Neutrophil (primary cell): ENCODE data around the gene DCLK1.

Experiments used
- H3K27ac ChIP-seq: fragments of 200-600 bp; sonication (generic); 2 replicates; pipeline ENCODE4 v1.5.1; 2016; ENCODE audit warnings: mild to moderate bottlenecking, moderate library complexity
- H3K27me3 ChIP-seq: fragments of 200-600 bp; sonication (generic); 2 replicates; pipeline ENCODE4 v1.6.0; 2016; ENCODE audit warnings: mild to moderate bottlenecking
- H3K36me3 ChIP-seq: fragments of 200-600 bp; sonication (generic); 2 replicates; pipeline ENCODE4 v1.5.1; 2017
- H3K4me1 ChIP-seq, 2 experiments: fragments of 200-600 bp in 1 of 2; sonication (generic) in 1 of 2; 1 replicate in 1 of 2; 2 replicates in 1 of 2; pipeline versions ENCODE4 v1.5.1 to v1.6.1; 2013 to 2016; ENCODE audit warnings: low read depth in 1 of 2, low read length in 1 of 2, mild to moderate bottlenecking in 1 of 2, moderate library complexity in 1 of 2; ENCODE audit not compliant: control insufficient read depth in 1 of 2, insufficient read depth in 1 of 2
- H3K4me3 ChIP-seq, 2 experiments: fragments of 200-600 bp in 1 of 2; sonication (generic) in 1 of 2; 1 replicate in 1 of 2; 2 replicates in 1 of 2; pipeline ENCODE4 v1.5.1; 2013 to 2016; ENCODE audit warnings: low read depth in 1 of 2, low read length in 1 of 2, mild to moderate bottlenecking in 1 of 2, moderate library complexity in 1 of 2
- H3K9me3 ChIP-seq: fragments of 200-600 bp; sonication (generic); 2 replicates; pipeline ENCODE4 v1.5.1; 2016
- TF ChIP-seq, protein P1 (sequence below): fragments of 200-600 bp; sonication (generic); IDR thresholded peaks from 2 replicates; pipeline ENCODE4 v1.5.1; 2016; ENCODE audit warnings: antibody characterized with exemption

The DCLK1 gene

DNA sequence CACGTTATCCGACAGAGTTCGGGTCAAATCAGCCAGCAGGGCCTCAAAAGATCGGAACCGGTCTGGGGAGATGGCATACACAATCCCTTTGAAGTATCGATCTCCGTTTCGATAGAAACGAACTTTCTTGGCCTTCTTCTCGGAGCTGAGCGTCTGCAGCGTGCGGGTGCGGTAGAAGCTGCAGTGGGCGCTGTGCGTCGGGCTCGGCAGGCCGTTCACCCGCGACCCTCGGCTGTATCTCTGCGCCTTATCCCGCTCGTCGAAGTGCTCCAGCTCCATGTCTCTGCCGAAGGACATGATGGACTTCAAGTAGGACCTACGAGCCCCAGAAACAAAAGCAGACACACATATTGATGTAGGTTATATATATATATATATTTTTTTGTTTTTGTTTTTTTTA is 5.3 kb downstream of the DCLK1 start:
- H3K27me3 ChIP-seq: peaks cover 30% of the 10 kb centered on the region
- TF ChIP-seq, protein P1, sequence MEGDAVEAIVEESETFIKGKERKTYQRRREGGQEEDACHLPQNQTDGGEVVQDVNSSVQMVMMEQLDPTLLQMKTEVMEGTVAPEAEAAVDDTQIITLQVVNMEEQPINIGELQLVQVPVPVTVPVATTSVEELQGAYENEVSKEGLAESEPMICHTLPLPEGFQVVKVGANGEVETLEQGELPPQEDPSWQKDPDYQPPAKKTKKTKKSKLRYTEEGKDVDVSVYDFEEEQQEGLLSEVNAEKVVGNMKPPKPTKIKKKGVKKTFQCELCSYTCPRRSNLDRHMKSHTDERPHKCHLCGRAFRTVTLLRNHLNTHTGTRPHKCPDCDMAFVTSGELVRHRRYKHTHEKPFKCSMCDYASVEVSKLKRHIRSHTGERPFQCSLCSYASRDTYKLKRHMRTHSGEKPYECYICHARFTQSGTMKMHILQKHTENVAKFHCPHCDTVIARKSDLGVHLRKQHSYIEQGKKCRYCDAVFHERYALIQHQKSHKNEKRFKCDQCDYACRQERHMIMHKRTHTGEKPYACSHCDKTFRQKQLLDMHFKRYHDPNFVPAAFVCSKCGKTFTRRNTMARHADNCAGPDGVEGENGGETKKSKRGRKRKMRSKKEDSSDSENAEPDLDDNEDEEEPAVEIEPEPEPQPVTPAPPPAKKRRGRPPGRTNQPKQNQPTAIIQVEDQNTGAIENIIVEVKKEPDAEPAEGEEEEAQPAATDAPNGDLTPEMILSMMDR: no peak
- H3K27ac ChIP-seq: no peak overlapping the region
- no peaks in the 10 kb centered on the region for H3K36me3 ChIP-seq
- H3K4me1 ChIP-seq: no peaks in the 10 kb centered on the region
- no peaks in the 10 kb centered on the region for H3K9me3 ChIP-seq
- no peak overlapping the region for H3K4me3 ChIP-seq

DNA sequence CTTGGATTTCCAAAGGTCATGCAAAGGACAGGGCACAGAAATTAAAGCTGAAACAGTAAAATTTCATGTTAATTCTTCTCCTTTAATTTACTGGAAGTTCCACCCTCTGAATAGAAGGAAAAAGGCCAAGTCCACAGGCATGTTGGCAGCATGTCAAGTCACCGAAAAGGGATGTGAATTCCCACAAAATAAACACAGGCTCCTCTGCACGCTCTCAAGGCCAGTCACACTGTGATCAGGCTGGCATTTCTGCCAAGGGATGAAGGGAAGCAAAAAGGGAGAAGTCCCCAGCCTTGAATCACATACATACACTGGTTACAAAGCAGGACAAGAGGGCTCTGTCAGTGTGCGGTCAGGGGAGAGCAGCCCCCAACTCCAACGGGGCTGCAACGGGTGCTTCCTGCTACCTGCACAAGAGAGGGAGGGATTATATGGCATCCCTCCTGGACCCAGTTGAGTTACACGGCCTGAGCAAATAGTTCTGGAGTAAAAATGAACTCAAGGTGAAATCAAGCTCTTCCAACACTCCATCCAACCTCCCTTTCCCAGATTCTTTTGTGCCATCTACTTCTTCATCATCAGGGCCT is 6.9 kb downstream of the DCLK1 start:
- Histone ChIP-seq H3K27ac (no peak overlapping the region), H3K4me1 (no peaks in the 10 kb centered on the region), H3K36me3 (no peaks in the 10 kb centered on the region), H3K9me3 (no peaks in the 10 kb centered on the region), H3K4me3 (no peak overlapping the region), H3K27me3 (peaks cover 14% of the 10 kb centered on the region)
- TF ChIP-seq, protein P1: no peak

DNA sequence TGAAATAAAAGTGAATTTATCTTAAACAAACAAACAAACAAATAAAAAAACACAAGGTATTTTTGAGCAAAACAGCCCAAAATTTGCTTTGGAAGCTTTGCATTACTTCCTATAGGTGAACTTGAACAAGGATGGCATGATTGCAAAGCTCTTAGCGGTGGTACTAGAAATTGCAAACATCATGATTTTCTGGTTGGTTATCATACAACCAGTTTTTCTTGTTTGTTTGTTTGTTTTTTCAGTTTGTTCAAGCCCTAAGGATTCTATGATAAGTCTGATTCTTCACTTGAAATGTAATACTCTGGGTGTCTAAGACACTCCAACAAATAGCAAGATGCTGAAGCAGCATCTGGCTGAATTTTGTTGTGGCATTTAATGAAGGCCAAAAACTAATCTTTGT is 15.9 kb downstream of the DCLK1 start:
- no peaks in the 10 kb centered on the region for H3K4me1 ChIP-seq
- TF ChIP-seq, protein P1: no peak
- no peaks in the 10 kb centered on the region for H3K27me3 ChIP-seq
- no peak overlapping the region for H3K27ac ChIP-seq
- H3K9me3 ChIP-seq: no peaks in the 10 kb centered on the region
- no peaks in the 10 kb centered on the region for H3K36me3 ChIP-seq
- H3K4me3 ChIP-seq: no peak overlapping the region

DNA sequence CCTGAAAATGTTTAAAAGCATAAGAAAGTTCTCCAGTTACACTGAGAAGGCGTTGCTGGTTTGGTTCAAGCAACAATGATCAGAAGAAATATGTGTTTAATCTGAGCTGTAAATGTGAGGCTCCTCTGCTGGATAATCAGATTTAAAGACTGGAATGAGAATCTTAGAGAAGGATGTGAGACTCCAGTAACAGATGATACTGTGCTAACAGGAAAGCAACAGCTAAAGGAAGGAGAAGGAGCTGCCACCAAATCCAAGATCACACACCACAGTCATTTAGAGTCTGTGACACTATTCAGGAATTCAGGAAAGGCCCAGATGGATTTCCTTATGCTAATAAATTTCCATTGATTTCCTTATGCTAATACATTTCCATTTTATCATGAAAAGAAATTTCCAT is 16.9 kb downstream of the DCLK1 start:
- no peaks in the 10 kb centered on the region for H3K4me1 ChIP-seq
- no peak overlapping the region for H3K27ac ChIP-seq
- TF ChIP-seq, protein P1: no peak
- H3K36me3 ChIP-seq: no peaks in the 10 kb centered on the region
- no peaks in the 10 kb centered on the region for H3K27me3 ChIP-seq
- H3K4me3 ChIP-seq: no peak overlapping the region
- H3K9me3 ChIP-seq: no peaks in the 10 kb centered on the region

DNA sequence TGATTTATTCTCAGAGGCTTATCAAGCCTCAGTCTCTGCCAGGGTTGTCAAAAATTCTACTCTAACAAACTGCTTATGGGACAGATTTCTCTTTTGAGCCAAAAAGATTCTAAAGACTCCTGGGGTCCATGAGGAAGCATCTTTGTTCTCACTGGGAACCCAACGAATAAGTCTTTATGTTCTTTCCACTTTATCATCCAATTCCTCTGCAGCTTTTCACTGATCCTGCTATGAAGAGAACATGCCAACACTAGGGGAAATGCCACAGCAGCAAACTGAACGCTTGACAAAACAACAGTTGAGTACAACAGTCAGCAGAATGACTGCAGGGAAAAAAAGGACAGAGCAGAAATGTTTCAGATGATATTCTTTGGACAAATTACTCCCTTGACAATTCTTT is 22.2 kb downstream of the DCLK1 start:
- Histone ChIP-seq H3K27me3 (no peaks in the 10 kb centered on the region), H3K27ac (no peak overlapping the region), H3K36me3 (no peaks in the 10 kb centered on the region), H3K9me3 (no peaks in the 10 kb centered on the region), H3K4me3 (no peak overlapping the region), H3K4me1 (no peaks in the 10 kb centered on the region)
- TF ChIP-seq, protein P1: no peak

DNA sequence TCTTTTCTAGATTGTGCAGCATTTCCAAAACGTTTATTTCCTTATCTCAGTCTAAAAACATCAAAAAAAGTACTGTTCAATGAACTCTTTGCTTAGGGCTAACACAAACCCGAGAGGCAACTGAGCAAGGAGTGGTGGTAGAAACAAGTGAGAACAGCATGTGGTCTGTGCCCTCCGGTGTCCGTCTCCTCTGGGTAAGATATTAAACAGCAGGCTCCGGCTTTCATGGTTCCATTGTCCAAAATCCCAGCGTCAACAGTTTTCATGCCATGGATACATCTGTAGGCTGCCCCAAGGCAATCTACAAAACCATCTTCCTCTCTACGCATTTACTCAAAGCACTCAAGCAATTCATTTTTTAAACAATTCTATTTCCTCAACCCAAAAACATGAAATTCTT is 22.8 kb downstream of the DCLK1 start:
- no peaks in the 10 kb centered on the region for H3K27me3 ChIP-seq

More for the DNA sequence above, 22.8 kb downstream of the DCLK1 start:
- no peaks in the 10 kb centered on the region for H3K9me3 ChIP-seq
- TF ChIP-seq, protein P1: no peak
- no peaks in the 10 kb centered on the region for H3K4me1 ChIP-seq
- no peak overlapping the region for H3K27ac ChIP-seq
- H3K36me3 ChIP-seq: no peaks in the 10 kb centered on the region
- no peak overlapping the region for H3K4me3 ChIP-seq
